Cardiac fibroblast (primary cell): ENCODE data around the gene AHRR.
"Not testable (repeated sequence)": the region's sequence is repeated elsewhere in the genome, so short reads cannot be mapped to it uniquely, and the experiment has no call there.

ENCODE experiments used
- DNase-seq, 2 donors: peaks; one replicate each; pipeline versions ENCODE4 v3.0.0 to v3.0.0-alpha.2; 2010; ENCODE audit warnings: low read depth in 2 of 2
- H3K4me3 ChIP-seq, 2 donors: replicated peaks in 1 of 2; 1 replicate in 1 of 2; 2 replicates in 1 of 2; pipeline ENCODE4 v1.5.1; 2011; ENCODE audit warnings: low read depth in 2 of 2, low read length in 2 of 2, mild to moderate bottlenecking in 2 of 2, moderate library complexity in 1 of 2
- CTCF ChIP-seq: IDR thresholded peaks from one replicate; pipeline ENCODE4 v1.5.1; 2011; ENCODE audit warnings: low read depth, mild to moderate bottlenecking, low read length, inconsistent platforms

Gene AHRR

GRCh38 chr5:321230-321725 lies at the start of gene AHRR:
TSS of gene AHRR (plus strand) at chr5:321714. CDS start at chr5:343903, 22,189 bp downstream.
- peak; percentile 59 to 72 for DNase-seq
- H3K4me3 ChIP-seq: peak within 1 kb of the TSS; percentile 58 to 65
- peak; percentile 21 for TF ChIP-seq CTCF

DNA sequence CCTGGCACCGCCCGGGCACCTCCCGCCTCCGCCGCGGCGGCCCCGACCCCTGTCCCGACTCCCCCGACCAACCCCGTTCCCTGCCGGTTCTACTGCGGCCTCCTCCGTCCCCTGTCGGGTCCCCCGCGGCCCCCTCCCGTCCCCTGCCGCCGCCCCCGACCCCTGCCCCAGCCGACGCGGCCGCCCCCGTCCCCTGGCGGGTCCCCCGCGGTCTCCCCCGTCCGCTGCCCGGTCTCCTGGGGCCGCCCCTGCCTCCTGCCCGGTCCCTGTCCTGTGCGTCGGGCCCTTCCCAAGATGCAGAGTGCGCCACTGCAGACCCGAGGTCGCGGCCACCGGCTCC lies 49.7 kb upstream of the AHRR start:
- peak overlapping the region; percentile 55 to 78 for H3K4me3 ChIP-seq
- DNase-seq: not testable (repeated sequence)

DNA sequence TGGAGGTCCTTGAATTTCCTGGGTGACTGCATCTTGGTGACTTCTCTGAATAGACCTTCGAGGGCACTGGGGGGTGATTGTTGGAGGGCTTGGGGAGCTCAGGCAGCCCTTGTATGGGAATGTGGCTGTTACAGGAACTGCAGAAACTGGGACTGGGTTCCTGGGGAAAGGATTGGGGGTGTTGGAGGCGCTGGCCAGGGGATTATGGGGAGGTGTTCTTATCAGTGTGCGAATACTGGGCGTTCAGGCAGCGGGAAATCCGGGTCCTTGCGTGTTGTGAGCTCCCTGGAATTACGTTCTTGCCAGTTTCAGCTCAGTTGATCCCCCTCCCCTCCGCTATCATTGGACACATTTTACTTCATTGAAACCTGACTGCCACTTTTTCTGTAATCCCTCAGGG lies 48.4 kb upstream of the AHRR start:
- not testable (repeated sequence) for H3K4me3 ChIP-seq, DNase-seq

DNA sequence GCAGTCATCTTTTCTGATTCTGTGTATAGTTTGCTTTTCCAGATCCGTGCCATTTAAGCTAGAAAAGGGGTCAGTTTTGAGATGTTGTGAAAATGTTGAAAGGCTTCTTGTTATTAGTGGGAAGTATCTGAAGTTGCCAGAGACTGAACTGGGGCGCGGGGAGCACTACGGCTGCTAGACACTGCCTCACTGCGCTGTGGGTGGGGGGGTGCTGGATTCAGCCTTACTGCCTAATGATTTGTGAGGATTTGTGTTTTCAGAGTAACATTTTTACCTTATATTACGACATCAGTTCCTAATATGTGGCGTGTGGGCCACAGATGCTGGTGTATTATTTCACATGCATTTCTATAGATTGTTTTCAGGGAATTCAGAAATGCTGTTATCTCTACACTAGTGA lies 48.0 kb upstream of the AHRR start:
- not testable (repeated sequence) for H3K4me3 ChIP-seq, DNase-seq

DNA sequence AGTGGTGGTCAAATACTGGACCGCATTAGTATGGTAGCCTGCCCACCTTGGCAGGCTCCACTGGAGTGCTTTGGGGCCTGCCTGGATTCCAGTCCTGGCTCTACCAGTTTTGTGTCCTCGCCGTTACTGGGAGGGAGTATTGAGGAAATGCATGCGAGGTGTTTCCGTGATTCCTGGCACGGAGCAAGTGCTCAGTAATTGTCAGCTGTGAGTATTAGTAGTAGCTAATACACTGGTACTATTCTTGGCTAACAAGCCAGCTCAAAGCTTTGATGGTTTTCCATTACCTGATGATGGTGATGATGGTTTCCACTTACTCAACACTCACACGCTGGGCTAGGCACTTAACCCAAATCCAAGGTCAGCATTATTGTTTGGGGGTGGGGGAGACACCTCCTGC lies 47.2 kb upstream of the AHRR start:
- not testable (repeated sequence) for DNase-seq, H3K4me3 ChIP-seq

GRCh38 chr5:278646-279045 lies 42.9 kb upstream of the AHRR start:
- no peak overlapping the region for H3K4me3 ChIP-seq
- TF ChIP-seq CTCF: no peak
- no peak for DNase-seq

DNA sequence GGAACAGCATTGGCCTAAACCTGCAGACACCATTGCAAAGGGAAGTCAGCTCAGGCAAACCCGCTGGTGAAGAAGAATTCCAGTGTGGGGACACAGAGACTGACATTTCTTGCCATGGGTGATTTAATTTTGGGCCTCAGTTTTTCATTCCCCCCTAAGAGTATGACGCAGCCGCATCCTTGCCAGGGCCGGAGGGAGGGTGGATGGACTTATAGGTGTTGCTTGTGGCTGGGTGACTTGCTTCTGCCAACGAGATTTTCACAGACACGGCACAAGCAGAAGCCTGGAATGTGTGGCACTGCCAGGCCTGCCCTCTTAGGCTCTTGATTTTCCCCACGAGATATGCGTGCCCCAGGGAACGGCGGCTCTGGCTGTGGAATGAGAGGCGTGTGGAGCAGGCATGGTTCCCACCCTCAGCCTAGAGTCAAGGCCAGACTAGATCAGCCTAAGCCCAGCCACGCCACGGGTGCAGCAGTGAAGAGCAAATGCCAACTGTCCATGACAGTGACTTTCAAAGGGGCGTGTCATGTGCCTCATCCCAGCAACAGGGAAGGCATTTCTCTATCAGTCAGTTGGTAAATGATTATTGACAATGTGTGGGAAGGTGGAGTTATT lies 42.4 kb upstream of the AHRR start:
- not testable (repeated sequence) for DNase-seq, H3K4me3 ChIP-seq

GRCh38 chr5:285991-286557 lies 35.4 kb upstream of the AHRR start:
- no peak overlapping the region for H3K4me3 ChIP-seq
- DNase-seq: no peak

DNA sequence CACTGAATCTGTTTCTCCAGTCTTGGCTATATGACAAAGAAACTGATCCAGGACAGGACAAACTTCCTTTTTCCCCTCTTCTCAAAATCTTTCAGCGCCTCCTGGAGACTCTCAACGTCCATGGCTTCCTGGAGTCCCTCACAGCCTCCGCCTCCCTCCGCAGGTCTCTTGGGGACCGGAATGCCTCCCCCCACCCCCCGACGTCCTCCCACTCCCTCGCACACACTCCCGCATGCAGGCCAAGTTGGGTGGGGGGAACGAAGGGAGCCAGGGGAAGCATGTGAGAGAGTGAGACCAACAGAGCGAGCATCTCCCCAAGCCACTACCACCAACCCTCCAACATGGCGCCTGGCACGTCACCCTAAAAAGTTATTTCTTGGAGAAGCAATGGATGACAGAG lies 31.3 kb upstream of the AHRR start:
- DNase-seq, H3K4me3 ChIP-seq: not testable (repeated sequence)

More at GRCh38 chr5:285991-286557, 35.4 kb upstream of the AHRR start:
- no peak for TF ChIP-seq CTCF

DNA sequence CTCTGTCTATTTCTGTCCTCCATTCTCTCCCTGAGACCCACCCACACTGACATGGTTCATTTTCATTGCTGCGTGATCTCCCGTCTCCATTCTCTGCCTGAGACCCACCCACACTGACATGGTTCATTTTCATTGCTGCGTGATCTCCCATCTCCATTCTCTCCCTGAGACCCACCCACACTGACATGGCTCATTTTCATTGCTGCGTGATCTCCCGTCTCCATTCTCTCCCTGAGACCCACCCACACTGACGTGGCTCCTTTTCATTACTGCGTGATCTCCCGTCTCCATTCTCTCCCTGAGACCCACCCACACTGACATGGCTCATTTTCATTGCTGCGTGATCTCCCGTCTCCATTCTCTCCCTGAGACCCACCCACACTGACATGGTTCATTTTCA lies 30.2 kb upstream of the AHRR start:
- DNase-seq: not testable (repeated sequence)

DNA sequence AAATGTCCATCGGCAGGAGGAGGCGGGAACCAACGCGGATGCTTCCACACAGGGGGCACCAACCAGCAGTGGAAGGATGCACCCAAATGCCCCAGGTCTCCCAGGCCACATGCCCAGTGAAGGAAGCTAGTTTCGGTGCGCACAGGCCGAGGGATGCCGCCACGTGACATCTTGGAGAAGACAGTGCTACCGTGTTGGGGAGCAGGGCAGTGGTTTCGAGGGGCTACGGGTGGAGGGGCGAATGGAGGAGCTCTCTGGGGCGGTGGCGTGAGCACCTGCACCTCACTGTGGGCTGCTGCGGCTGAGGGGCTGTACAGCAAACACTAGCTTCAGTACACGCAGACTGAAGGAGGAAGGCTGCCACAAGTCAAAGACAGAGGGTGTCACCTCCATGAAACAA lies 26.7 kb upstream of the AHRR start:
- H3K4me3 ChIP-seq, DNase-seq: not testable (repeated sequence)

More for the DNA sequence above, 30.2 kb upstream of the AHRR start:
- not testable (repeated sequence) for H3K4me3 ChIP-seq

DNA sequence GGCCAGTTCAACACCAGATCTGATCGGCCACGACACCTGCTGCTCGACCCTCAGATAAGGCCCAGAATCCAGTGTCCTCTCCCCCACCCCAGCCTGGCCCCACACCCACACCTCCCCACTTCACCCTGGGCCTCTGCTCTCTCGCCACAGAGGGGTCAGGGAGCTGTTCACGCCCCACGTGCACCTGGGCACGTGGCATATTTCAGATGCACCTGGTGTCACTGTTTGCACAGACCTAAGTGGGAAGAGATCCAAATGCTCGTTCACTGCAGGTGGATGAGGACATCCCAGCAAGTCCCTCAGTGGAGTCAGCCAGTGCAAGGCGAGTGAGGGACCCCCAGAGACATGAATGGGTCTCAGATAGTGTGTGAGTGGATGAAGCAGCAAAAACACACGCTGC lies 25.3 kb upstream of the AHRR start:
- not testable (repeated sequence) for DNase-seq, H3K4me3 ChIP-seq

DNA sequence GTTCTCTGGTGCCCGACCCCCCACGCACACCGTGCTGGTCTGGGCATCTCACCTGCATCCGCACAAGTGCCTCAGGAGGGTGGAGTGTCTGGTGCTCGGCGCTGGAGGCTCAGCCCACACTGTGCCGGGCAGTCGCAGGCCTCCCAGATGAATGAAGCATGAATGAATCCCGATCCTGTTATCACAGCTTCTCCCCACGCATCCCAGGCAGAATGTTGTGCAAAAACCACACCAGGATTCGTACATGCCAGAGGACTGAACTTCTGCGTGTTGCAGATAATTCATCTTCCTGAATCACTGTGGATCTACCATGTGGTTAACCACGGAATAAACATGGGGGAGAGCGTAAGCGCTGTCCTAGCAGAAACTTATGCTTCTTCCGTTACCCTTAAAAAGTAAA lies 24.6 kb upstream of the AHRR start:
- not testable (repeated sequence) for H3K4me3 ChIP-seq
- peak; percentile 39 to 58 for DNase-seq

DNA sequence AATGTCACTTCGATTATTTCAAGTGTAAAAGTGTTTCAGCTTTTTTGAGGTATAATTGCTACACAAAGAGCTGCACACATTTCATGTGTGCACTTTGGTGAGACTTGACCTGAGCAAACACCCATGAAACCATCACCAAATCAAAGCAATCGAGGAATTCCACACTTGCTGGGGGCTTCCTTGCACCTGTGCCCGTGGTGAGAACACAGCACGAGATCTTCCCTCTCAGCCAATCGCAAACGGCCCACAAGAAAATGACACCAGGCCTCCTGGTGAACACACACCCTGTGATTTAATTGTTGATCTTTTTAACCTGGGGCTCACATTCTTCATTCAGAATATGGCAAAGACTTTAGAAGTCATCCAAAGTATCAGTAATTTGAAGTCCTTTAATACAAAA lies 24.1 kb upstream of the AHRR start:
- H3K4me3 ChIP-seq, DNase-seq: not testable (repeated sequence)

DNA sequence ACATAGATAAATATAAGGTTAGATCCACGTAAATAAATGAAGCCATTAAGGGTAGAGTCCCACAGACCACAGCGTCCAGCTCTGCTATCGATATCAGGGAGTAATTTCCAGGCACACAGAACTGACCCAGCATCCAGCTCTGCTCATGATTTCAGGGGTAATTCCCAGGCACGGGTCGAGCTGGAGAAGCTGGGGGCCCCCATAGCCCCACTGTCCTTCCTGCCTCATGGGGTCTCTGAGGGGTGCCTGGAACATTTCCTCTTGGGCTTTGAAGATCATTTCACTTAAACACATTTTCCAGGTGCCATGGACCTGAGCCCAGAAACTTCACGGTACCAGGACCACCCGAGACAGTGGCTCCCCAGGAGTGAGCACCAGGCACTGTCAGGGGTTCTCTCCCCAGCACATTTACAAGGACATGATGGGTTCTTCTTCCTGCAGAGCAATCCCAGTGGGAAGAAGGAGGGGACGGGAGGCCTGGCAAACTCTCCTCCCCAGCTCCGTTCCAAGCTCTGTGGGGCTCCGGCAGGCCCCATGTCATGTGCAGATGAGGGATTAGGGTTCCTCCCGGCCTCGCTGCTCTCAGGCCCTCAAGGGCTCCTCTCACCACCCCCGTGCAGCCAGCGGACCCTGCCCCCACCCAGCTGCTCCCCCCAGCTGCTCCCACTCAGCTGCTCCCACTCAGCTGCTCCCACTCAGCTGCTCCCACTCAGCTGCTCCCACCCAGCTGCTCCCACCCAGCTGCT lies 23.4 kb upstream of the AHRR start:
- H3K4me3 ChIP-seq, DNase-seq: not testable (repeated sequence)
